H1 (cell line): Measurements from ENCODE around the gene THADA. TPM values are rescaled to one million over a fixed set of nuclear protein-coding genes. Genes with fewer than 3 reads are reported as not detected.

Experiments used
- CTCF ChIA-PET: fragments of 300-600 bp; sonication (Branson Sonifier 250); formaldehyde crosslinking; loops from one replicate; lab custom pipeline; 2021; ENCODE audit not compliant: partially characterized antibody; lab: Charles Lee
- POLR2A ChIA-PET: fragments of 300-600 bp; sonication (Branson Sonifier 250); formaldehyde crosslinking; loops from one replicate; lab custom pipeline; 2021; ENCODE audit warnings: inconsistent platforms; ENCODE audit not compliant: partially characterized antibody; lab: Charles Lee
- DNase-seq, 2 experiments: peaks; one replicate each; pipeline versions ENCODE4 v3.0.0 to v3.0.0-alpha.2; 2010 to 2022; ENCODE audit warnings: low spot score in 2 of 2, low read depth in 1 of 2, mixed read lengths in 1 of 2
- FAIRE-seq: peaks from 2 replicates; lab custom pipeline; 2011; peaks lifted over from hg19 to GRCh38; lab: Jason Lieb, UNC
- H2AFZ ChIP-seq: 2 replicates; pipeline ENCODE4 v1.8.1; 2012; ENCODE audit warnings: low read length, inconsistent platforms
- H2AK5ac ChIP-seq: 2 replicates; pipeline ENCODE4 v1.6.1; 2013; ENCODE audit warnings: low read depth, low read length
- H2BK120ac ChIP-seq: replicated peaks from 2 replicates; pipeline ENCODE3; 2013; ENCODE audit warnings: low read depth, low read length, inconsistent platforms
- H2BK12ac ChIP-seq: 2 replicates; pipeline ENCODE4 v1.6.1; 2013; ENCODE audit warnings: low read depth, low read length
- H2BK15ac ChIP-seq: 2 replicates; pipeline ENCODE4 v1.6.1; 2013; ENCODE audit warnings: low read length
- H2BK20ac ChIP-seq: 2 replicates; pipeline ENCODE4 v1.6.1; 2013; ENCODE audit warnings: low read length
- H2BK5ac ChIP-seq: 2 replicates; pipeline ENCODE4 v1.6.1; 2013; ENCODE audit warnings: low read depth, low read length
- H3K14ac ChIP-seq: 2 replicates; pipeline ENCODE4 v1.6.1; 2013; ENCODE audit warnings: inconsistent platforms; ENCODE audit not compliant: insufficient read length
- H3K18ac ChIP-seq: 2 replicates; pipeline ENCODE4 v1.6.1; 2013; ENCODE audit warnings: low read length; ENCODE audit errors: extremely low read depth
- H3K23ac ChIP-seq: 2 replicates; pipeline ENCODE4 v1.6.1; 2013; ENCODE audit warnings: inconsistent platforms; ENCODE audit not compliant: insufficient read length
- H3K23me2 ChIP-seq: 2 replicates; pipeline ENCODE4 v1.6.1; 2013; ENCODE audit warnings: low read depth, low read length
- H3K27ac ChIP-seq: 2 replicates; pipeline ENCODE4 v1.6.1; 2011; ENCODE audit warnings: low read depth, low read length, inconsistent platforms
- H3K27me3 ChIP-seq, 4 experiments: replicated peaks in 1 of 4; 1 replicate in 1 of 4; 2 replicates in 3 of 4; pipeline versions ENCODE4 v1.6.1 to v1.8.1; 2011 to 2013; ENCODE audit warnings: low read length in 3 of 4, mild to moderate bottlenecking in 3 of 4, inconsistent platforms in 2 of 4, mixed read lengths in 2 of 4, moderate library complexity in 1 of 4; ENCODE audit not compliant: control insufficient read depth in 3 of 4, insufficient read depth in 3 of 4; ENCODE audit errors: extremely low read depth in 1 of 4
- H3K36me3 ChIP-seq, 4 experiments: 2 replicates each; pipeline versions ENCODE4 v1.6.1 to v1.8.1; 2011 to 2013; ENCODE audit warnings: mild to moderate bottlenecking in 4 of 4, low read length in 3 of 4, moderate library complexity in 2 of 4, control low read depth in 1 of 4, inconsistent platforms in 1 of 4; ENCODE audit not compliant: insufficient read depth in 4 of 4, control insufficient read depth in 2 of 4
- H3K4ac ChIP-seq: replicated peaks from 2 replicates; pipeline ENCODE3; 2013; ENCODE audit warnings: low read length, low read depth, mixed read lengths, inconsistent platforms; ENCODE audit not compliant: insufficient read length
- H3K4me1 ChIP-seq, 4 experiments: replicated peaks in 1 of 4; 1 replicate in 1 of 4; 2 replicates in 3 of 4; pipeline versions ENCODE4 v1.6.1 to v1.8.1; 2011 to 2013; ENCODE audit warnings: low read length in 3 of 4, inconsistent platforms in 2 of 4, mixed read lengths in 1 of 4; ENCODE audit not compliant: insufficient read depth in 4 of 4, control insufficient read depth in 3 of 4
- H3K4me2 ChIP-seq, 2 experiments: 2 replicates each; pipeline versions ENCODE4 v1.6.1 to v1.8.1; 2011 to 2013; ENCODE audit warnings: low read depth in 2 of 2, low read length in 2 of 2, control low read depth in 1 of 2, inconsistent platforms in 1 of 2, mild to moderate bottlenecking in 1 of 2; ENCODE audit not compliant: insufficient read depth in 1 of 2
- H3K4me3 ChIP-seq, 4 experiments: fragments of 200-600, 300-600 bp in 1 of 4; sonication (generic), shearing (Covaris generic), sonication (Bioruptor Twin) in 1 of 4; 2 replicates each; pipeline versions ENCODE4 v1.5.1 to v1.8.1; 2011 to 2016; ENCODE audit warnings: low read length in 4 of 4, low read depth in 3 of 4, control low read depth in 2 of 4, inconsistent platforms in 2 of 4, mild to moderate bottlenecking in 2 of 4, mixed read lengths in 1 of 4, moderate library complexity in 1 of 4; ENCODE audit not compliant: insufficient read depth in 2 of 4; ENCODE audit errors: extremely low read depth in 1 of 4
- H3K56ac ChIP-seq: replicated peaks from 2 replicates; pipeline ENCODE3; 2013; ENCODE audit warnings: low read depth, mild to moderate bottlenecking, mixed read lengths, low read length, inconsistent platforms; ENCODE audit not compliant: insufficient read length
- H3K79me1 ChIP-seq: 2 replicates; pipeline ENCODE4 v1.6.1; 2013; ENCODE audit warnings: low read depth, low read length, control low read depth
- H3K79me2 ChIP-seq, 2 experiments: 2 replicates each; pipeline versions ENCODE4 v1.6.1 to v1.8.1; 2012 to 2013; ENCODE audit warnings: low read length in 2 of 2, mild to moderate bottlenecking in 2 of 2, inconsistent platforms in 1 of 2; ENCODE audit not compliant: insufficient read depth in 2 of 2, control insufficient read depth in 1 of 2
- H3K9ac ChIP-seq, 4 experiments: replicated peaks in 1 of 4; 1 replicate in 1 of 4; 2 replicates in 3 of 4; pipeline versions ENCODE4 v1.6.1 to v1.8.1; 2011 to 2013; ENCODE audit warnings: low read depth in 3 of 4, low read length in 3 of 4, control low read depth in 2 of 4, mild to moderate bottlenecking in 2 of 4, moderate library complexity in 2 of 4, inconsistent platforms in 1 of 4; ENCODE audit errors: extremely low read depth in 1 of 4
- H3K9me3 ChIP-seq, 2 experiments: 2 replicates each; pipeline versions ENCODE4 v1.6.1 to v1.8.1; 2012 to 2013; ENCODE audit warnings: mild to moderate bottlenecking in 2 of 2, moderate library complexity in 2 of 2, control low read depth in 1 of 2, inconsistent platforms in 1 of 2, low read depth in 1 of 2, low read length in 1 of 2, mixed read lengths in 1 of 2; ENCODE audit not compliant: insufficient read depth in 2 of 2
- H4K20me1 ChIP-seq, 2 experiments: replicated peaks in 1 of 2; 2 replicates each; pipeline versions ENCODE3 to v1.8.1; 2011 to 2013; ENCODE audit warnings: inconsistent platforms in 2 of 2, low read length in 2 of 2, mild to moderate bottlenecking in 1 of 2; ENCODE audit not compliant: insufficient read depth in 2 of 2, control insufficient read depth in 1 of 2
- H4K5ac ChIP-seq: 2 replicates; pipeline ENCODE4 v1.6.1; 2013; ENCODE audit warnings: low read length, low read depth, mixed read lengths, inconsistent platforms; ENCODE audit not compliant: insufficient read length
- H4K8ac ChIP-seq: 2 replicates; pipeline ENCODE4 v1.8.0; 2013; ENCODE audit warnings: mild to moderate bottlenecking, moderate library complexity, low read length, inconsistent platforms; ENCODE audit not compliant: insufficient read depth; ENCODE audit errors: extremely low read depth
- H4K91ac ChIP-seq: replicated peaks from 2 replicates; pipeline ENCODE3; 2013; ENCODE audit warnings: low read length, mixed read lengths, inconsistent platforms; ENCODE audit not compliant: insufficient read length
- ASH2L ChIP-seq: fragments of 200-600, 300-600 bp; sonication (generic); IDR thresholded peaks from one replicate; pipeline ENCODE4 v1.7.1; 2017; ENCODE audit warnings: low read length
- ATF3 ChIP-seq: IDR thresholded peaks from 2 replicates; pipeline ENCODE4 v1.6.1; 2011; ENCODE audit warnings: low read depth, mild to moderate bottlenecking, low read length; ENCODE audit not compliant: insufficient read depth
- CEBPB ChIP-seq: IDR thresholded peaks from 2 replicates; pipeline ENCODE4 v1.6.1; 2012; ENCODE audit warnings: low read depth, low read length
- CHD1 ChIP-seq: IDR thresholded peaks from 2 replicates; pipeline ENCODE4 v1.6.1; 2012; ENCODE audit warnings: low read depth, low read length, improper control_type of control experiment
- CTCF ChIP-seq, 3 experiments: IDR thresholded peaks; 1 replicate in 2 of 3; 2 replicates in 1 of 3; pipeline versions ENCODE4 v1.5.1 to v1.6.1; 2011; ENCODE audit warnings: low read length in 3 of 3, mild to moderate bottlenecking in 3 of 3, inconsistent platforms in 2 of 3, low read depth in 1 of 3, moderate library complexity in 1 of 3; ENCODE audit not compliant: insufficient read depth in 1 of 3; ENCODE audit errors: control extremely low read depth in 1 of 3
- E2F6 ChIP-seq: IDR thresholded peaks from 2 replicates; pipeline ENCODE4 v1.6.1; 2012; ENCODE audit warnings: inconsistent platforms
- KDM4A ChIP-seq: IDR thresholded peaks from one replicate; pipeline ENCODE4 v1.7.1; 2012; ENCODE audit warnings: low read depth, mild to moderate bottlenecking, moderate library complexity, low read length, inconsistent platforms; ENCODE audit not compliant: severe bottlenecking
- NRF1 ChIP-seq: IDR thresholded peaks from 2 replicates; pipeline ENCODE4 v1.6.1; 2011; ENCODE audit warnings: mild to moderate bottlenecking, low read depth, low read length, improper control_type of control experiment
- RNF2 ChIP-seq: fragments of 200-900, 300-1000 bp; sonication (generic); IDR thresholded peaks from 2 replicates; pipeline ENCODE4 v1.7.1; 2016; ENCODE audit warnings: borderline replicate concordance, low read depth, mild to moderate bottlenecking, antibody characterized with exemption, low read length; ENCODE audit not compliant: poor library complexity, severe bottlenecking; ENCODE audit errors: missing control alignments
- TEAD4 ChIP-seq: IDR thresholded peaks from 2 replicates; pipeline ENCODE4 v1.6.1; 2012; ENCODE audit warnings: low read depth, low read length, inconsistent platforms, mixed read lengths
- WGBS, 2 experiments: shearing (Covaris generic) in 1 of 2; methylation state at CpG; one replicate each; pipeline versions ENCODE4 v1.1.6 to v1.1.7; 2013 to 2015; ENCODE audit warnings: low lambda C conversion rate in 2 of 2, mixed read lengths in 2 of 2, inconsistent platforms in 1 of 2, low coverage in 1 of 2, missing lambda C conversion rate in 1 of 2; ENCODE audit not compliant: insufficient replicate concordance in 2 of 2, insufficient coverage in 1 of 2, insufficient read length in 1 of 2; ENCODE audit errors: extremely low coverage in 1 of 2, missing lambda C conversion rate in 1 of 2; 5-methylcytosine and 5-hydroxymethylcytosine counted together
- polyA plus RNA-seq, 7 experiments: library from polyadenylated mRNA; depleted of rRNA in 3 of 7; stranded (reverse) in 5 of 7; unstranded in 2 of 7; fragments of >200 nt in 5 of 7; fragments of 200-250 nt in 2 of 7; gene quantifications; 1 replicate in 5 of 7; 2 replicates in 1 of 7; 4 replicates in 1 of 7; pipeline versions ENCODE4 v1.2.1 to v1.2.3, GENCODE V29; 2011 to 2013; ENCODE audit warnings: missing spikeins in 2 of 7, mixed read lengths in 2 of 7
- total RNA-seq: library from RNA; stranded (reverse); fragmentation: NEBNext Ultra II Directional; extraction: Animal tissue kit (Norgen Biotek cat#: 25700); gene quantifications from 2 replicates; pipeline ENCODE4 v1.2.1, GENCODE V29; 2021

The THADA gene
- total and polyA plus RNA-seq, 2 of the 8 experiments (the other 6 are each of a cell fraction or from before 2014, with no cell fraction given), result 22.4 to 26.8 TPM

GRCh38 chr2:43488737-43489136 lies 107.1 kb downstream of the THADA start:
- Histone ChIP-seq H3K79me1 (no peaks in the 10 kb centered on the region), H3K4ac (no peak overlapping the region), H3K27me3 (no peaks in the 10 kb centered on the region), H4K8ac (no peak overlapping the region), H3K18ac (no peak overlapping the region), H3K36me3 (no peaks in the 10 kb centered on the region), H2BK20ac (no peak overlapping the region), H3K23me2 (no peaks in the 10 kb centered on the region), H3K27ac (no peak overlapping the region), H3K4me1 (no peaks in the 10 kb centered on the region; a peak in 1 of 7 replicates), H2BK15ac (no peak overlapping the region), H2AK5ac (no peak overlapping the region), H3K79me2 (no peaks in the 10 kb centered on the region), H3K9ac (no peak overlapping the region), H3K4me3 (no peak overlapping the region), H3K56ac (no peak overlapping the region), H2BK5ac (no peak overlapping the region), H2BK120ac (no peak overlapping the region), H4K91ac (no peak overlapping the region), H3K23ac (no peak overlapping the region), H2BK12ac (no peak overlapping the region), H2AFZ (no peak overlapping the region), H3K4me2 (no peak overlapping the region), H3K9me3 (no peaks in the 10 kb centered on the region), H3K14ac (no peak overlapping the region), H4K20me1 (no peaks in the 10 kb centered on the region), H4K5ac (no peak overlapping the region)
- 94% methylated on average over 3 of the region's 3 CpGs; no CpG with 5 or more reads in 1 of the 2 experiments for WGBS, 2 experiments
- DNase-seq (no peak), FAIRE-seq (no peak)
- CTCF ChIA-PET, result no interaction called here
- POLR2A ChIA-PET, result no interaction called here
- TF ChIP-seq E2F6 (no peak), ASH2L (no peak), RNF2 (no peak), NRF1 (no peak), CHD1 (no peak), CEBPB (no peak), CTCF (IDR thresholded peaks at IDR 0.05; ENCODE audit: control extremely low read depth in 1 of 3, insufficient read depth in 1 of 3, low read depth in 1 of 3, low read length in 3 of 3) (no peak), TEAD4 (no peak), ATF3 (no peak), KDM4A (no peak)
